Suprapubic skin (tissue), 4 donors: ENCODE measurements around the gene S100P. TPM values are rescaled to one million over a fixed set of nuclear protein-coding genes. Genes with fewer than 3 reads are reported as not detected.
"Not testable (repeated sequence)": the region's sequence is repeated elsewhere in the genome, so short reads cannot be mapped to it uniquely, and the experiment has no call there.

ENCODE experiments used
- DNase-seq, 2 donors: peaks; one replicate each; pipeline ENCODE4 v3.0.0-alpha.2; 2019; ENCODE audit warnings: low spot score in 2 of 2
- H3K27ac ChIP-seq: fragments of 200-600 bp; sonication (generic); one replicate; pipeline ENCODE4 v1.5.1; 2019
- H3K27me3 ChIP-seq: fragments of 200-600 bp; sonication (generic); one replicate; pipeline ENCODE4 v1.5.1; 2019
- H3K36me3 ChIP-seq: fragments of 200-600 bp; sonication (generic); one replicate; pipeline ENCODE4 v1.5.1; 2019
- H3K4me1 ChIP-seq: fragments of 200-600 bp; sonication (generic); one replicate; pipeline ENCODE4 v1.5.1; 2019
- H3K4me3 ChIP-seq: fragments of 200-600 bp; sonication (generic); one replicate; pipeline ENCODE4 v1.5.1; 2019; ENCODE audit warnings: mild to moderate bottlenecking
- H3K9me3 ChIP-seq: fragments of 200-600 bp; sonication (generic); one replicate; pipeline ENCODE4 v1.5.1; 2019
- CTCF ChIP-seq, 2 donors: fragments of 200-600 bp in 1 of 2; fragments of 450-650 bp in 1 of 2; sonication (generic) in 1 of 2; IDR thresholded peaks; one replicate each; pipeline ENCODE4 v1.5.1; 2016 to 2019; ENCODE audit warnings: antibody characterized with exemption in 2 of 2, mild to moderate bottlenecking in 1 of 2, moderate library complexity in 1 of 2
- EP300 ChIP-seq: sonication (generic); formaldehyde crosslinking; IDR thresholded peaks from one replicate; pipeline ENCODE4 v1.6.1; 2017; ENCODE audit warnings: antibody characterized with exemption
- POLR2A ChIP-seq, 2 donors: fragments of 450-650 bp; IDR thresholded peaks; one replicate each; pipeline ENCODE4 v1.6.1; 2017; ENCODE audit warnings: antibody characterized with exemption in 2 of 2, mild to moderate bottlenecking in 2 of 2, moderate library complexity in 2 of 2
- POLR2AphosphoS5 ChIP-seq, 3 donors: sonication (generic); formaldehyde crosslinking; IDR thresholded peaks; one replicate each; pipeline ENCODE4 v1.6.1; 2017; ENCODE audit warnings: antibody characterized with exemption in 3 of 3
- WGBS: methylation state at CpG from one replicate; pipeline ENCODE4 v1.1.5; 2018; 5-methylcytosine and 5-hydroxymethylcytosine counted together
- total RNA-seq, 4 donors: library from RNA; depleted of rRNA; stranded (reverse); fragments of >200 nt; gene quantifications; one replicate each; pipeline ENCODE4 v1.1.0, GENCODE V29; 2016

S100P gene
- total RNA-seq, 4 donors from 2014 or later, result 4.7 to 27.7 (median 9.3) TPM

GRCh38 chr4:6722891-6723290 lies 29.2 kb downstream of the S100P start:
- 96% methylated on average over 10 of the region's 12 CpGs for WGBS
- no peak for DNase-seq
- H3K36me3 ChIP-seq, result no peaks in the 10 kb centered on the region
- H3K4me3 ChIP-seq, result no peak overlapping the region
- H3K9me3 ChIP-seq, result no peaks in the 10 kb centered on the region
- H3K4me1 ChIP-seq, result peaks cover 24% of the 10 kb centered on the region
- TF ChIP-seq CTCF (IDR thresholded peaks at IDR 0.05) (no peak), POLR2AphosphoS5 (IDR thresholded peaks at IDR 0.05) (no peak), POLR2A (IDR thresholded peaks at IDR 0.05) (no peak)
- no peak overlapping the region for H3K27ac ChIP-seq
- no peaks in the 10 kb centered on the region for H3K27me3 ChIP-seq

- 80% methylated on average over 1 of the region's 8 CpGs for WGBS
- H3K27me3 ChIP-seq, result no peaks in the 10 kb centered on the region
- no peak overlapping the region for H3K27ac ChIP-seq
- no peak for DNase-seq
- no peaks in the 10 kb centered on the region for H3K9me3 ChIP-seq
- TF ChIP-seq POLR2A (IDR thresholded peaks at IDR 0.05) (no peak), POLR2AphosphoS5 (IDR thresholded peaks at IDR 0.05) (no peak), EP300 (no peak), CTCF (IDR thresholded peaks at IDR 0.05) (no peak)
- no peaks in the 10 kb centered on the region for H3K36me3 ChIP-seq
- H3K4me3 ChIP-seq, result no peak overlapping the region
- H3K4me1 ChIP-seq, result peaks cover 22% of the 10 kb centered on the region
These were observed 30.2 kb downstream of the S100P start for GRCh38 chr4:6723851-6724250.

- WGBS, result 65% methylated on average over 10 of the region's 21 CpGs
- no peak for DNase-seq
- H3K4me3 ChIP-seq, result no peak overlapping the region
- TF ChIP-seq CTCF (IDR thresholded peaks at IDR 0.05) (no peak), EP300 (no peak), POLR2AphosphoS5 (IDR thresholded peaks at IDR 0.05) (no peak), POLR2A (IDR thresholded peaks at IDR 0.05) (no peak)
- no peak overlapping the region for H3K27ac ChIP-seq
- no peaks in the 10 kb centered on the region for H3K9me3 ChIP-seq
- H3K27me3 ChIP-seq, result no peaks in the 10 kb centered on the region
- H3K4me1 ChIP-seq, result peaks cover 22% of the 10 kb centered on the region
- no peaks in the 10 kb centered on the region for H3K36me3 ChIP-seq
These were observed 30.9 kb downstream of the S100P start for GRCh38 chr4:6724421-6725111.

- not testable (repeated sequence) for DNase-seq, H3K36me3 ChIP-seq, H3K27me3 ChIP-seq, H3K4me3 ChIP-seq, H3K9me3 ChIP-seq, H3K27ac ChIP-seq
- peaks cover 16% of the 10 kb centered on the region for H3K4me1 ChIP-seq
- WGBS, result 87% methylated on average over 16 of the region's 16 CpGs
These were observed 31.8 kb downstream of the S100P start for GRCh38 chr4:6725427-6725961.

GRCh38 chr4:6727081-6727942 lies 33.6 kb downstream of the S100P start:
- Histone ChIP-seq H3K4me3 (no peak overlapping the region), H3K4me1 (peaks cover 24% of the 10 kb centered on the region), H3K27ac (no peak overlapping the region), H3K36me3 (no peaks in the 10 kb centered on the region), H3K9me3 (no peaks in the 10 kb centered on the region), H3K27me3 (no peaks in the 10 kb centered on the region)
- DNase-seq, result no peak
- WGBS, result 45% methylated on average over 30 of the region's 31 CpGs
- no peak for TF ChIP-seq EP300
- no peak for TF ChIP-seq POLR2AphosphoS5 (IDR thresholded peaks at IDR 0.05)
- TF ChIP-seq CTCF (IDR thresholded peaks at IDR 0.05), result no peak
- no peak for TF ChIP-seq POLR2A (IDR thresholded peaks at IDR 0.05)
